Measurements from ENCODE around the gene TAT.

DNA sequence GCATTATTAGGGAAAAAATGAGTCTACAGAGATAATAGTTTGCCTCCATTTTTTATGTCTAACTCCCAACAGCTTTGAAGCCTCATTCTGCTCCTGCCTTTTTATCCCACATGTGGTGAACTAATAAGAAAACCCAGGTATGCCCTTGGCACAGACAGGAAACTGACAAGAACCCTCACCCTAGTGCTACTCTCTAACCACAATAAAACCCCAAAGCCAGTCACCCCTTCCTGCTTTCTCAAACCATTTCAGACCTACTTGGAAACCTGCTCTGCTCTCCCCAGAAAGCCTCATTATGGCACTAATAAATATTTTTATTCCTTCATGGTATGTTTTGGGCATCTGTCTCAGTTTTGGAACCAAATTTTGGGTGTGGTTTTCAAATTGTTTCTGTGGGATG lies 45.2 kb upstream of the TAT start:
- TF ChIP-seq CTCF (conservative IDR thresholded peaks at IDR 0.05) (no peak), EZH2 (IDR thresholded peaks at IDR 0.05; ENCODE audit: low read depth) (no peak)

Measured in PC-9 (cell line).